GM19438 (cell line): ENCODE results near the gene LMOD2.

ENCODE experiments used
- ATAC-seq: cut with Tn5 transposase; IDR thresholded peaks from one replicate; pipeline ENCODE4 v1.9.1; 2021; ENCODE audit warnings: low read depth; ENCODE audit not compliant: unreplicated experiment

The LMOD2 gene

GRCh38 chr7:123639631-123640030 lies 16.0 kb upstream of the LMOD2 start:
- ATAC-seq: no peak

GRCh38 chr7:123640583-123640982 lies 15.1 kb upstream of the LMOD2 start:
- no peak for ATAC-seq

- no peak for ATAC-seq
Measured at GRCh38 chr7:123641901-123642300, 13.8 kb upstream of the LMOD2 start.

- no peak for ATAC-seq
Measured at GRCh38 chr7:123643495-123644441, 11.9 kb upstream of the LMOD2 start.

- no peak for ATAC-seq
Measured at GRCh38 chr7:123645516-123645915, 10.2 kb upstream of the LMOD2 start.

GRCh38 chr7:123647106-123647730 lies 8.4 kb upstream of the LMOD2 start:
- ATAC-seq: no peak

- no peak for ATAC-seq
Measured at GRCh38 chr7:123649964-123650363, 5.7 kb upstream of the LMOD2 start.

GRCh38 chr7:123650595-123650994 lies 5.1 kb upstream of the LMOD2 start:
- ATAC-seq: no peak

GRCh38 chr7:123652406-123652805 lies 3.3 kb upstream of the LMOD2 start:
- ATAC-seq: no peak

GRCh38 chr7:123653162-123653561 lies 2.5 kb upstream of the LMOD2 start:
- ATAC-seq: no peak

GRCh38 chr7:123656544-123657303 lies 1.1 kb downstream of the LMOD2 start:
- ATAC-seq: no peak

- ATAC-seq: no peak
Measured at GRCh38 chr7:123657304-123657685, 1.6 kb downstream of the LMOD2 start.

GRCh38 chr7:123658023-123658422 lies 2.4 kb downstream of the LMOD2 start:
- ATAC-seq: no peak

GRCh38 chr7:123660514-123661354 lies 5.1 kb downstream of the LMOD2 start:
- ATAC-seq: no peak

- no peak for ATAC-seq
Measured at GRCh38 chr7:123661765-123662164, 6.1 kb downstream of the LMOD2 start.

GRCh38 chr7:123662293-123662692 lies 6.6 kb downstream of the LMOD2 start:
- ATAC-seq: no peak

GRCh38 chr7:123662755-123663154 lies 7.1 kb downstream of the LMOD2 start:
- ATAC-seq: no peak

- no peak for ATAC-seq
Measured at GRCh38 chr7:123663200-123663599, 7.5 kb downstream of the LMOD2 start.

- ATAC-seq: no peak
Measured at GRCh38 chr7:123665157-123665556, 9.5 kb downstream of the LMOD2 start.

GRCh38 chr7:123665896-123666295 lies 10.2 kb downstream of the LMOD2 start:
- no peak for ATAC-seq
